Lung (tissue), 12 donors: Measurements from ENCODE around the gene PARD3B. TPM values are rescaled to one million over a fixed set of nuclear protein-coding genes. Genes with fewer than 3 reads are reported as not detected.

Experiments used
- ATAC-seq: fragments of 200-7000 bp; cut with Tn5 transposase; one replicate; pipeline ENCODE4 v1.9.1; 2020; ENCODE audit warnings: moderate number of reproducible peaks; ENCODE audit not compliant: insufficient read depth, low FRiP score
- DNase-seq, 3 donors: peaks; one replicate each; pipeline ENCODE4 v3.0.0-alpha.2; 2013 to 2017
- H3K27ac ChIP-seq, 2 donors: one replicate each; pipeline ENCODE4 v1.5.1; 2013; ENCODE audit warnings: mild to moderate bottlenecking in 2 of 2, moderate library complexity in 2 of 2, control low read depth in 1 of 2, inconsistent platforms in 1 of 2, low read depth in 1 of 2, low read length in 1 of 2
- H3K27me3 ChIP-seq, 3 donors: one replicate each; pipeline ENCODE4 v1.5.1; 2013; ENCODE audit warnings: low read length in 2 of 3; ENCODE audit not compliant: control insufficient read depth in 3 of 3, insufficient read depth in 3 of 3
- H3K36me3 ChIP-seq, 4 donors: one replicate each; pipeline ENCODE4 v1.5.1; 2013; ENCODE audit warnings: low read length in 4 of 4, mild to moderate bottlenecking in 1 of 4, moderate library complexity in 1 of 4; ENCODE audit not compliant: control insufficient read depth in 4 of 4, insufficient read depth in 4 of 4
- H3K4me1 ChIP-seq, 5 donors: one replicate each; pipeline ENCODE4 v1.5.1; 2013; ENCODE audit warnings: low read length in 5 of 5, mild to moderate bottlenecking in 2 of 5, moderate library complexity in 1 of 5; ENCODE audit not compliant: control insufficient read depth in 5 of 5, insufficient read depth in 5 of 5
- H3K4me3 ChIP-seq: one replicate; pipeline ENCODE4 v1.5.1; 2013; ENCODE audit warnings: mild to moderate bottlenecking, control low read depth, moderate library complexity
- H3K9ac ChIP-seq, 2 donors: one replicate each; pipeline ENCODE4 v1.5.1; 2013; ENCODE audit warnings: low read length in 2 of 2, control low read depth in 1 of 2; ENCODE audit not compliant: insufficient read depth in 1 of 2
- H3K9me3 ChIP-seq, 4 donors: one replicate each; pipeline ENCODE4 v1.5.1; 2013; ENCODE audit warnings: low read length in 3 of 4, mild to moderate bottlenecking in 1 of 4, moderate library complexity in 1 of 4; ENCODE audit not compliant: control insufficient read depth in 4 of 4, insufficient read depth in 3 of 4
- WGBS, 2 donors: extraction: QIAGEN DNeasy Blood & Tissue Kit; methylation state at CpG; one replicate each; pipeline ENCODE4 v1.1.7; 2013; 5-methylcytosine and 5-hydroxymethylcytosine counted together
- polyA plus RNA-seq, 2 donors: library from polyadenylated mRNA; stranded (reverse); fragments of 200-250 nt; gene quantifications; one replicate each; pipeline ENCODE4 v1.2.1, GENCODE V29; 2013
- total RNA-seq, 2 donors: library from RNA; depleted of rRNA in 1 of 2; stranded (reverse); fragments of >200 nt in 1 of 2; gene quantifications; one replicate each; pipeline ENCODE4 v1.2.1, GENCODE V29; 2014 to 2021
- TF ChIP-seq, protein P1 (sequence below): IDR thresholded peaks from 2 replicates; pipeline ENCODE4 v1.5.1; 2012; ENCODE audit warnings: mild to moderate bottlenecking; ENCODE audit errors: control extremely low read depth, extremely low read depth
- donor health status: control.
- donor health status: control.
- donor health status: Bipolar disorder and iron deficiency.
- donor health status: healthy.
- donor health status: DM: yes; HTN: yes; CAD: no.

PARD3B gene
- total and polyA plus RNA-seq, 4 donors, result 2.4 to 38.7 (median 17.1) TPM

DNA sequence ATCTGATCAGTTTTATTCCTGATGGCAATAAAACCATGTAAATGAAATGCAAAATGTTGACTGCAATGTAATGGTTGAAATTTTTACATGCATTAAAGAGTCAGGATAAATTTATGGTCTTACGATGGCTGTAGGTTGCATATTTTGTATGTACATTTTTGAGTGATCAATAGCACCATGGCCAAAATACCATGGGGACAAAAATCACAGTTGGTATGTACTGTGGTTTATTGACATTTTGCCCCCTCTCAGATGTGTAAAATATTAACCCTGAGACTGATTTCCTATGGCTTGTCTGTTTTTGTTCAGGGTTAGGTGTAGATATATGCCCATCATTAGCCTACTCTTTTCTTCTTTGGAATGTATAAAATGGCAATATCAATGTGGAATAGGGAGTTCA is 138.1 kb downstream of the PARD3B start:
- Histone ChIP-seq H3K27me3 (no peaks in the 10 kb centered on the region), H3K36me3 (no peaks in the 10 kb centered on the region), H3K4me3 (no peak overlapping the region), H3K27ac (no peak overlapping the region), H3K9me3 (peaks cover 0 to 3% (median 0%) of the 10 kb centered on the region in 4 donors), H3K9ac (no peak overlapping the region), H3K4me1 (peaks cover 1 to 13% (median 5%) of the 10 kb centered on the region in 5 donors)
- TF ChIP-seq, protein P1, sequence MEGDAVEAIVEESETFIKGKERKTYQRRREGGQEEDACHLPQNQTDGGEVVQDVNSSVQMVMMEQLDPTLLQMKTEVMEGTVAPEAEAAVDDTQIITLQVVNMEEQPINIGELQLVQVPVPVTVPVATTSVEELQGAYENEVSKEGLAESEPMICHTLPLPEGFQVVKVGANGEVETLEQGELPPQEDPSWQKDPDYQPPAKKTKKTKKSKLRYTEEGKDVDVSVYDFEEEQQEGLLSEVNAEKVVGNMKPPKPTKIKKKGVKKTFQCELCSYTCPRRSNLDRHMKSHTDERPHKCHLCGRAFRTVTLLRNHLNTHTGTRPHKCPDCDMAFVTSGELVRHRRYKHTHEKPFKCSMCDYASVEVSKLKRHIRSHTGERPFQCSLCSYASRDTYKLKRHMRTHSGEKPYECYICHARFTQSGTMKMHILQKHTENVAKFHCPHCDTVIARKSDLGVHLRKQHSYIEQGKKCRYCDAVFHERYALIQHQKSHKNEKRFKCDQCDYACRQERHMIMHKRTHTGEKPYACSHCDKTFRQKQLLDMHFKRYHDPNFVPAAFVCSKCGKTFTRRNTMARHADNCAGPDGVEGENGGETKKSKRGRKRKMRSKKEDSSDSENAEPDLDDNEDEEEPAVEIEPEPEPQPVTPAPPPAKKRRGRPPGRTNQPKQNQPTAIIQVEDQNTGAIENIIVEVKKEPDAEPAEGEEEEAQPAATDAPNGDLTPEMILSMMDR, result no peak
- WGBS, 2 donors, result 97 to 98% methylated on average over 1 of the region's 1 CpG
- DNase-seq (no peak), ATAC-seq (no peak)

DNA sequence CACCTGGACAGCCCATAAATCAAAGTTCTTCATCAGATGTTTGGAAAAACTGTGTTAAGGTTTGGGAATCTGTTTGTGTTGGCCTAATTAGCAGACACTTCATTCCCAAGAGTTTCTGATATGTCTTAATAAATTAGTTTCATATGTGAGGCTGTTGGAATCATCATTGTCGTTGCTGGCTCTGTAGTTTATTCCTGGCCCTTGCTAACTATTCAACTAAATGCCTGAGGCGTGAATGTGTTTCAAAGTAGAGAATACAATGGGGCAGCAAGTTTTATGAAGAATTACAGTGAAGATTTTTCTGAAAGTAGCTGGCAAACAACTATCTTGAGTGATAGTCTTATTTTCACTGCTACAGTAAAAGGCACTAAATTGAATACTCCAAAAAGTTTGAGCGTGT is 141.1 kb downstream of the PARD3B start:
- Histone ChIP-seq H3K27me3 (no peaks in the 10 kb centered on the region), H3K27ac (no peak overlapping the region), H3K9ac (no peak overlapping the region), H3K36me3 (no peaks in the 10 kb centered on the region), H3K4me3 (no peak overlapping the region), H3K4me1 (peaks cover under 1 to 9% (median 5%) of the 10 kb centered on the region in 5 donors), H3K9me3 (no peaks in the 10 kb centered on the region)
- DNase-seq (no peak), ATAC-seq (no peak)
- TF ChIP-seq, protein P1, result no peak
- WGBS, 2 donors, result 88 to 91% methylated on average over 3 of the region's 3 CpGs

DNA sequence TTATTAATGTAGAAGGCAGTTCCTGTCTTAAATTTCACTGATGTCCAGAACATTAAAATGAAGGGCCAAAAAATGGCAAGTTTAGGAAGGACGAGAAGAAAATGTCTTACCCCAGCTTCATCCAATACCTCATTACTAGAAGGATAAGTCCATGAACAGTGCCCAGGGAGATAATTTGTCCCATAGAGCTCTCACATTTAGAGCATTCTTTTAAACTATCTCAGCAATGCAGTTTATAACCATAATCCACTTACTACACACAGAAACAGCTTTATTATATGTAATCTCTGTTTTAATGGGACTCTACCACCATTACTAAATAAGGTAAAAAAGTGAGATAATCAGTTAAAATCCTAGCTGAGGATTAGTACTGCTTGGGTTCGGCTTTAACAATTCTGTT is 142.5 kb downstream of the PARD3B start:
- peaks cover 0 to 11% (median 5%) of the 10 kb centered on the region in 5 donors for H3K4me1 ChIP-seq
- no peaks in the 10 kb centered on the region for H3K36me3 ChIP-seq
- H3K27me3 ChIP-seq, result no peaks in the 10 kb centered on the region
- DNase-seq (no peak), ATAC-seq (no peak)
- no peak overlapping the region for H3K4me3 ChIP-seq
- no peak overlapping the region for H3K9ac ChIP-seq
- TF ChIP-seq, protein P1, result no peak
- no peak overlapping the region for H3K27ac ChIP-seq
- no peaks in the 10 kb centered on the region for H3K9me3 ChIP-seq
- 90 to 93% methylated on average over 2 of the region's 2 CpGs for WGBS, 2 donors

DNA sequence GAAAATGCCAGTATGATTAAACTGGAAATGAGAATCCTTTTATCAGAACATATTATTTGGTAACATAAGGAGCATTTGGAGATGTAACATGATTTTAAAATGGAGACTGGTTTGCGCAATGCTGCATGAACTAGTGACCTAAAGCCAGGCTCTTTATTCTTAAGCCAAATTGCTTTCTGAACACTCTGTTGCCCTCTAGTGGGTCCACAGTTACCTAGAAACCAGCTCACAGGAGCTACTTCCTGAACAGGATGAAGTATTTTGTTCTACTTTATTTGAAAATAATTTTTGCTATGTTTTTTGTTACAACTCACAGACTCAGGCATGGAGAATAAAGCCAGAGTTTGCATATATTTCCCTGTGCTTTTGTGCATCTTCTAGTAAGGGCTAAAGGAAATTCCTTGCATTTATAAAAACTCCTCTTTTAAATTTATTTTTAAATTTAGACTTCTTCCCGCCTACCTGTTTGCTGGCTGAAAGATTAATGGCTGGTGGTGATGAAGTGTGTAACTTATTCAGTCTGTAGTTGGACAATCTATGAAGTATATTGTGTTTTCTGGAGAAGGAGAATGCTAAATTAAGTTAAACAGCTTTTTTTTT is 146.7 kb downstream of the PARD3B start:
- Histone ChIP-seq H3K27ac (no peak overlapping the region), H3K9ac (no peak overlapping the region), H3K36me3 (no peaks in the 10 kb centered on the region), H3K27me3 (no peaks in the 10 kb centered on the region), H3K4me1 (peaks cover 0 to 19% (median 0%) of the 10 kb centered on the region in 5 donors), H3K4me3 (no peak overlapping the region), H3K9me3 (no peaks in the 10 kb centered on the region)
- TF ChIP-seq, protein P1, result peak; percentile 39
- DNase-seq (peak; percentile 86 to 98 (median 97)), ATAC-seq (peak; percentile 73)
- WGBS, 2 donors, result 60 to 78% methylated on average over 2 of the region's 2 CpGs
